H9 (cell line): ENCODE measurements around the gene PRMT2. TPM values are rescaled to one million over a fixed set of nuclear protein-coding genes. Genes with fewer than 3 reads are reported as not detected.

Experiments used
- DNase-seq: peaks from one replicate; pipeline ENCODE4 v3.0.0-alpha.2; 2017
- H2AFZ ChIP-seq: one replicate; pipeline ENCODE4 v1.6.1; 2013; ENCODE audit warnings: mild to moderate bottlenecking, low read length, control low read depth, moderate library complexity
- H2AK5ac ChIP-seq: 2 replicates; pipeline ENCODE4 v1.6.1; 2013; ENCODE audit warnings: low read length, control low read depth, mixed read lengths; ENCODE audit not compliant: insufficient read length
- H2BK120ac ChIP-seq: one replicate; pipeline ENCODE4 v1.6.1; 2013; ENCODE audit warnings: low read depth, mild to moderate bottlenecking, low read length, control low read depth, inconsistent platforms; ENCODE audit not compliant: poor library complexity, severe bottlenecking
- H2BK12ac ChIP-seq: 2 replicates; pipeline ENCODE4 v1.6.1; 2013; ENCODE audit warnings: low read length, control low read depth, mixed read lengths, low read depth; ENCODE audit not compliant: insufficient read length
- H2BK15ac ChIP-seq: 2 replicates; pipeline ENCODE4 v1.6.1; 2013; ENCODE audit warnings: low read depth, low read length, control low read depth
- H2BK20ac ChIP-seq: one replicate; pipeline ENCODE4 v1.6.1; 2013; ENCODE audit warnings: low read depth, mild to moderate bottlenecking, low read length, control low read depth, inconsistent platforms; ENCODE audit not compliant: poor library complexity, severe bottlenecking
- H2BK5ac ChIP-seq: 2 replicates; pipeline ENCODE4 v1.6.1; 2013; ENCODE audit warnings: low read length, control low read depth, mixed read lengths; ENCODE audit not compliant: insufficient read length
- H3K14ac ChIP-seq: 2 replicates; pipeline ENCODE4 v1.6.1; 2013; ENCODE audit warnings: low read length, control low read depth; ENCODE audit not compliant: insufficient read depth
- H3K18ac ChIP-seq: 2 replicates; pipeline ENCODE4 v1.6.1; 2013; ENCODE audit warnings: low read depth, mild to moderate bottlenecking, mixed read lengths, low read length, control low read depth; ENCODE audit not compliant: insufficient read length
- H3K23ac ChIP-seq: 2 replicates; pipeline ENCODE4 v1.6.1; 2013; ENCODE audit warnings: low read length, control low read depth, mixed read lengths, low read depth; ENCODE audit not compliant: insufficient read length
- H3K23me2 ChIP-seq: 2 replicates; pipeline ENCODE4 v1.6.1; 2013; ENCODE audit warnings: low read depth, mild to moderate bottlenecking, mixed read lengths, low read length, control low read depth; ENCODE audit not compliant: insufficient read length, poor library complexity, severe bottlenecking
- H3K27ac ChIP-seq: 2 replicates; pipeline ENCODE4 v1.5.1; 2013; ENCODE audit warnings: low read length, control low read depth, mixed read lengths, low read depth; ENCODE audit not compliant: insufficient read length
- H3K27me3 ChIP-seq: 2 replicates; pipeline ENCODE4 v1.6.1; 2013; ENCODE audit warnings: low read length, control low read depth, inconsistent platforms; ENCODE audit not compliant: insufficient read depth
- H3K4ac ChIP-seq: 2 replicates; pipeline ENCODE4 v1.6.1; 2013; ENCODE audit warnings: low read depth, mild to moderate bottlenecking, control low read depth, inconsistent platforms, low read length, moderate library complexity
- H3K4me1 ChIP-seq: 2 replicates; pipeline ENCODE4 v1.6.1; 2013; ENCODE audit warnings: low read length, control low read depth, inconsistent platforms; ENCODE audit not compliant: insufficient read depth
- H3K4me2 ChIP-seq: 2 replicates; pipeline ENCODE4 v1.6.1; 2013; ENCODE audit warnings: low read length, control low read depth, mixed read lengths; ENCODE audit not compliant: insufficient read length, insufficient read depth
- H3K56ac ChIP-seq: 2 replicates; pipeline ENCODE4 v1.6.1; 2013; ENCODE audit warnings: low read depth, mild to moderate bottlenecking, mixed read lengths, low read length, control low read depth; ENCODE audit not compliant: insufficient read length
- H3K79me1 ChIP-seq: 2 replicates; pipeline ENCODE4 v1.6.1; 2013; ENCODE audit warnings: low read depth, mild to moderate bottlenecking, moderate library complexity, low read length, control low read depth, inconsistent platforms; ENCODE audit not compliant: insufficient read depth, poor library complexity, severe bottlenecking
- H3K79me2 ChIP-seq: 2 replicates; pipeline ENCODE4 v1.6.1; 2013; ENCODE audit warnings: low read length, control low read depth, inconsistent platforms; ENCODE audit not compliant: insufficient read depth
- H3K9ac ChIP-seq: 2 replicates; pipeline ENCODE4 v1.6.1; 2013; ENCODE audit warnings: low read length, control low read depth, mixed read lengths; ENCODE audit not compliant: insufficient read length; ENCODE audit errors: extremely low read depth
- H3K9me3 ChIP-seq: one replicate; pipeline ENCODE4 v1.6.1; 2013; ENCODE audit warnings: low read depth, low read length, inconsistent platforms; ENCODE audit not compliant: control insufficient read depth
- H3T11ph ChIP-seq: one replicate; pipeline ENCODE4 v1.6.1; 2013; ENCODE audit warnings: mild to moderate bottlenecking, low read length, control low read depth, inconsistent platforms
- H4K20me1 ChIP-seq: one replicate; pipeline ENCODE4 v1.6.1; 2013; ENCODE audit not compliant: control insufficient read depth, insufficient read length, insufficient read depth
- H4K5ac ChIP-seq: 2 replicates; pipeline ENCODE4 v1.6.1; 2013; ENCODE audit warnings: low read depth, mild to moderate bottlenecking, mixed read lengths, low read length, control low read depth; ENCODE audit not compliant: insufficient read length
- H4K8ac ChIP-seq: replicated peaks from 2 replicates; pipeline ENCODE4 v1.6.1; 2013; ENCODE audit warnings: low read length, control low read depth, mixed read lengths, low read depth; ENCODE audit not compliant: insufficient read length
- H4K91ac ChIP-seq: 2 replicates; pipeline ENCODE4 v1.6.1; 2013; ENCODE audit warnings: low read depth, mild to moderate bottlenecking, moderate library complexity, mixed read lengths, low read length, control low read depth; ENCODE audit not compliant: insufficient read length
- H3K27ac Mint-ChIP-seq, 3 experiments: 2 replicates in 2 of 3; 3 replicates in 1 of 3; pipeline ENCODE4 v1.8.0; 2020 to 2021; ENCODE audit warnings: mixed read lengths in 3 of 3, mild to moderate bottlenecking in 1 of 3, moderate library complexity in 1 of 3
- H3K27me3 Mint-ChIP-seq: 2 replicates; pipeline ENCODE4 v1.8.0; 2021; ENCODE audit warnings: low read depth, mild to moderate bottlenecking, moderate library complexity, mixed read lengths
- H3K36me3 Mint-ChIP-seq, 3 experiments: 2 replicates in 2 of 3; 3 replicates in 1 of 3; pipeline ENCODE4 v1.8.0; 2020 to 2021; ENCODE audit warnings: low read depth in 3 of 3, mixed read lengths in 3 of 3; ENCODE audit not compliant: insufficient read depth in 1 of 3
- H3K4me1 Mint-ChIP-seq, 2 experiments: 2 replicates each; pipeline ENCODE4 v1.8.0; 2020; ENCODE audit warnings: mixed read lengths in 2 of 2
- H3K4me3 Mint-ChIP-seq, 2 experiments: 2 replicates in 1 of 2; 3 replicates in 1 of 2; pipeline ENCODE4 v1.8.0; 2020 to 2021; ENCODE audit warnings: mild to moderate bottlenecking in 2 of 2, mixed read lengths in 2 of 2, moderate library complexity in 1 of 2
- H3K9me3 Mint-ChIP-seq, 2 experiments: 2 replicates in 1 of 2; 3 replicates in 1 of 2; pipeline ENCODE4 v1.8.0; 2020; ENCODE audit warnings: mild to moderate bottlenecking in 2 of 2, mixed read lengths in 2 of 2, moderate library complexity in 1 of 2
- CTCF ChIP-seq: fragments of 200-600 bp; sonication (generic); conservative IDR thresholded peaks from 3 replicates; pipeline ENCODE4 v1.8.0; 2021; ENCODE audit warnings: antibody characterized with exemption, mild to moderate bottlenecking
- WGBS: extraction: QIAGEN DNeasy Blood & Tissue Kit; methylation state at CpG from one replicate; pipeline ENCODE4 v1.1.7; 2013; ENCODE audit warnings: missing lambda C conversion rate, low lambda C conversion rate, mixed read lengths; ENCODE audit not compliant: insufficient read length; ENCODE audit errors: extremely low coverage; 5-methylcytosine and 5-hydroxymethylcytosine counted together
- total RNA-seq: library from RNA; stranded (reverse); gene quantifications from 2 replicates; pipeline ENCODE4 v1.2.1, GENCODE V29; 2021

The PRMT2 gene
- total RNA-seq, 1 experiment from 2014 or later: 53.7 TPM

DNA sequence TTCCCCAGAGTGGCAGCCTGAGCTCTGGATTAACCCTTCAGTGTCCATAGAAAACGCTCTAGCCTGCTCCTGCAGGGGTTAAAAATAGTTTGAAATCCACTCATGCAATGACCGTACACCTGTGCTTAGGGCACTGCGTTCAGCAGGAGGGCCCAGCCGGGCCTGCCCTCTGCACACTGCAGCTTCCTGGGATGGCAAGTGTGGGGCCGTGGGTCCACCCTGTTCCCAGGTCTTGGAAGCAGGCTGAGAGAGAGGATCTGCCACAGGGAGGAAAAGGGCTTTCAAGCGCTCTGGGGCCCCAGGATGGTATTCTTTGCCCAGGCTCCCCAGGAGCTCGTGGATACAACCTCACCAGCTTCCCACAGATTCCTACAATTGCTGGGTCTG lies 29.1 kb upstream of the PRMT2 start:
- Histone ChIP-seq H3K18ac (no peak overlapping the region), H3K4me2 (no peak overlapping the region), H4K20me1 (no peaks in the 10 kb centered on the region), H4K8ac (no peak overlapping the region), H2BK20ac (no peak overlapping the region), H2AFZ (no peak overlapping the region), H3K27me3 (no peaks in the 10 kb centered on the region), H3K79me2 (no peaks in the 10 kb centered on the region), H3K4ac (no peak overlapping the region), H3K4me1 (no peaks in the 10 kb centered on the region), H3K9me3 (no peaks in the 10 kb centered on the region), H2AK5ac (no peak overlapping the region), H4K5ac (no peak overlapping the region), H2BK12ac (no peak overlapping the region), H2BK120ac (no peak overlapping the region), H3T11ph (no peak overlapping the region), H3K14ac (no peak overlapping the region), H3K79me1 (no peaks in the 10 kb centered on the region), H3K23me2 (no peaks in the 10 kb centered on the region), H3K56ac (no peak overlapping the region), H4K91ac (no peak overlapping the region), H3K23ac (no peak overlapping the region), H2BK15ac (no peak overlapping the region), H2BK5ac (no peak overlapping the region), H3K9ac (no peak overlapping the region), H3K27ac (no peak overlapping the region)
- no peak for TF ChIP-seq CTCF
- peaks cover 10% of the 10 kb centered on the region for H3K27me3 Mint-ChIP-seq
- no peak overlapping the region for H3K4me3 Mint-ChIP-seq
- WGBS: no CpG with 5 or more reads among the region's 7 CpGs
- no peak overlapping the region for H3K27ac Mint-ChIP-seq
- peaks cover 16 to 32% of the 10 kb centered on the region in 2 experiments for H3K4me1 Mint-ChIP-seq
- no peak for DNase-seq
- no peaks in the 10 kb centered on the region; a peak in 1 of 7 replicates for H3K36me3 Mint-ChIP-seq
- peaks cover 8 to 15% of the 10 kb centered on the region in 2 experiments; a peak in 4 of 5 replicates for H3K9me3 Mint-ChIP-seq
